GM12878 (cell line): ENCODE data around the gene DCAF17. TPM values are rescaled to one million over a fixed set of nuclear protein-coding genes. Genes with fewer than 3 reads are reported as not detected.
A peak's percentile ranks its signal among the peaks of the same experiment; 100 is the strongest.

Experiments
- CHD1 ChIP-seq: IDR thresholded peaks from 2 replicates; pipeline ENCODE4 v1.6.1; 2012; ENCODE audit warnings: low read depth, low read length, improper control_type of control experiment
- ESRRA ChIP-seq: IDR thresholded peaks from 2 replicates; pipeline ENCODE4 v1.6.1; 2012; ENCODE audit warnings: mild to moderate bottlenecking, low read length, improper control_type of control experiment
- KAT2A ChIP-seq: conservative IDR thresholded peaks from 2 replicates; pipeline ENCODE4 v1.6.1; 2011; ENCODE audit warnings: low read depth, low read length; ENCODE audit not compliant: control insufficient read depth
- MLLT1 ChIP-seq: fragments of 450-650 bp; IDR thresholded peaks from 2 replicates; pipeline ENCODE4 v1.6.1; 2016; ENCODE audit warnings: mild to moderate bottlenecking
- NBN ChIP-seq: fragments of 450-650 bp; IDR thresholded peaks from 2 replicates; pipeline ENCODE4 v1.6.1; 2016
- POLR2AphosphoS5 ChIP-seq: IDR thresholded peaks from 2 replicates; pipeline ENCODE4 v1.6.1; 2011; ENCODE audit warnings: mild to moderate bottlenecking, low read length, inconsistent platforms
- SPI1 ChIP-seq: IDR thresholded peaks from 2 replicates; pipeline ENCODE4 v1.6.1; 2011; ENCODE audit warnings: low read depth, mild to moderate bottlenecking, low read length, moderate library complexity, borderline replicate concordance; ENCODE audit not compliant: insufficient read depth
- ZBTB4 ChIP-seq: fragments of 450-650 bp; formaldehyde crosslinking; IDR thresholded peaks from 2 replicates; pipeline ENCODE4 v1.4.0; 2022; ENCODE audit warnings: mild to moderate bottlenecking, moderate library complexity
- polyA plus RNA-seq, 11 experiments: library from polyadenylated mRNA; depleted of rRNA in 4 of 11; unstranded in 6 of 11; stranded (reverse) in 5 of 11; fragments of >200 nt; fragmentation: Nextera tagmentation in 4 of 11; fragmentation: Illumina TruSeq in 1 of 11; extraction: Ambion mirVana in 4 of 11; extraction: Trizol in 1 of 11; gene quantifications; 1 replicate in 1 of 11; 2 replicates in 10 of 11; pipeline versions ENCODE4 v1.2.1 to v1.2.3, GENCODE V29; 2011 to 2016; ENCODE audit warnings: inconsistent platforms in 2 of 11, missing spikeins in 2 of 11, low read depth in 1 of 11
- total RNA-seq, 4 experiments: library from RNA; depleted of rRNA in 3 of 4; stranded (reverse); fragments of >200 nt in 3 of 4; fragmentation: Illumina TruSeq in 1 of 4; extraction: Trizol in 1 of 4; gene quantifications; 2 replicates each; pipeline versions ENCODE4 v1.2.1 to v1.2.3, GENCODE V29; 2013 to 2021

DCAF17 gene
- total and polyA plus RNA-seq, 10 of the 15 experiments (the other 5 are each of a cell fraction or from before 2014, with no cell fraction given): 5.2 to 32.9 (median 23.4) TPM

- TF ChIP-seq ESRRA: no peak
- 0 out of 2 replicates have a peak, but pooled peaks have one; percentile 31 for TF ChIP-seq POLR2AphosphoS5
- TF ChIP-seq ZBTB4: no peak
- no peak for TF ChIP-seq KAT2A
- no peak for TF ChIP-seq SPI1
- TF ChIP-seq CHD1: no peak
- 0 out of 2 replicates have a peak, but pooled peaks have one; percentile 49 for TF ChIP-seq MLLT1
- TF ChIP-seq NBN: no peak
Observed at GRCh38 chr2:171409436-171409971, 24.5 kb upstream of the DCAF17 start (continued).
